Astrocyte (in vitro differentiated cells and primary cell): ENCODE measurements around the gene GALM.

ENCODE experiments used
- CTCF ChIP-seq: IDR thresholded peaks from 2 replicates; pipeline ENCODE4 v1.5.1; 2011; ENCODE audit warnings: low read depth, mild to moderate bottlenecking, inconsistent platforms, low read length, moderate library complexity; ENCODE audit not compliant: insufficient read depth
- EZH2 ChIP-seq: IDR thresholded peaks from 2 replicates; pipeline ENCODE4 v1.6.1; 2012; ENCODE audit warnings: mild to moderate bottlenecking, low read length, inconsistent platforms; ENCODE audit not compliant: insufficient read depth

DNA sequence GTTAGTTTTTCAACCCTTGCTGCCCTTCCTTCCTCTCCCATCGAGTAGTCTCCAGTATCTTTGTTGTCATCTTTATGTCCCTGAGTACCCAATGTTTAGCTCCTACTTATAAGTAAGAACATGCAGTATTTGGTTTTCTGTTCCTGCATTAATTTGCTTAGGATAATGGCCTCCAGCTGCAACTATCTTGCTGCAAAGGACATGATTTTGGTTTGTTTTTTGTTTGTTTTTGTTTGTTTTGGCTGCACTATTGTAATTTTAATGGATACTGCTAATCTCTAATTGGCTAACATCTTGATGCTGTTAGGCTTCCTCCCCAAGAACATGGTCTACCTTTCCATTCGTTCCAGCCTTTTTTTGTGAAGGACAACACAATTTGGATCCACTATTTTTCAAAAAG, 32.0 kb upstream of the GALM start:
- TF ChIP-seq CTCF: no peak
- TF ChIP-seq EZH2: no peak
